Measurements from ENCODE around the gene TUBG2. TPM values are rescaled to one million over a fixed set of nuclear protein-coding genes. Genes with fewer than 3 reads are reported as not detected.
A peak's percentile ranks its signal among the peaks of the same experiment; 100 is the strongest.

Gene TUBG2
- total RNA-seq, 1 donor, result 13.8 TPM

DNA sequence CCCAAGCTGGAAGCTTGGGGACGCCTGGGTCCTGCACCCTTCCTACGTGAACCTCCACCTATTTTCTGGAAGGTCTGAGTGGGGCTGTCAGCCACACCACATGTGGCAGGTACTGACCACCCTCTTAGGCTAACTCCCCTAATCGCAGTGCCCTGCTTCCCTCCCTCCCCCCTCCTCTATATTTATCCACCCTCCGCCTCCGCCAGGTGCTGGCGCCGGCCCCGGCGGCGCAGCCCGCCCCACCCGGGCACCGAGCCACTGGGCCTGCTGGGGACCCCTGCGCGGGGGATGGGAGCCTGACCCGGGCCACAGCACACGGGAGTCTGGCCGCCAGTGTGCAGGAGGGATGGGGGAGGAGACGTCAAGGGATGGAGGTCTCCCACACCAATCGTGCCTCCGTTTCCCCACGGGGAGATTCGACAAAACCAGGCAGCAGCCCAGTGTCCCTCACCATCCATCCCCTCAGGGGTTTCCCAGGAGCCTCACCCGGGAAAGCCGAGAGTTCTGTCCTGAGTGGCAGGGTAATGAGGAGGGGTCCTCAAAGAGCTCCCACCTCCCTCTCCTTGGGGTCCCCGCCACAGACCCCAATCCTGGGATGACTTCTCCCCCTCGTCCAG lies 16.4 kb downstream of the TUBG2 start:
- Histone ChIP-seq H3K9me3 (ENCODE audit: low read depth, low read length) (no peaks in the 10 kb centered on the region), H3K27ac (ENCODE audit: low read depth, low read length) (peak overlapping the region; percentile 71), H3K36me3 (ENCODE audit: insufficient read depth, low read length) (peaks cover 29% of the 10 kb centered on the region), H3K4me2 (ENCODE audit: insufficient read depth, low read length) (peak overlapping the region; percentile 97), H3K4me1 (ENCODE audit: insufficient read depth, low read length) (peaks cover 40% of the 10 kb centered on the region), H3K79me2 (ENCODE audit: insufficient read depth, low read length) (peaks cover 34% of the 10 kb centered on the region), H4K20me1 (ENCODE audit: insufficient read depth, low read length) (peaks cover 38% of the 10 kb centered on the region), H3K4me3 (ENCODE audit: insufficient read depth, low read length) (peak overlapping the region; percentile 96), H2AFZ (ENCODE audit: low read length) (no peak overlapping the region), H3K27me3 (ENCODE audit: insufficient read depth, low read length) (no peaks in the 10 kb centered on the region)
- DNase-seq (ENCODE audit: insufficient read length, low spot score, missing footprints), result peak; percentile 94
- TF ChIP-seq, protein P1, sequence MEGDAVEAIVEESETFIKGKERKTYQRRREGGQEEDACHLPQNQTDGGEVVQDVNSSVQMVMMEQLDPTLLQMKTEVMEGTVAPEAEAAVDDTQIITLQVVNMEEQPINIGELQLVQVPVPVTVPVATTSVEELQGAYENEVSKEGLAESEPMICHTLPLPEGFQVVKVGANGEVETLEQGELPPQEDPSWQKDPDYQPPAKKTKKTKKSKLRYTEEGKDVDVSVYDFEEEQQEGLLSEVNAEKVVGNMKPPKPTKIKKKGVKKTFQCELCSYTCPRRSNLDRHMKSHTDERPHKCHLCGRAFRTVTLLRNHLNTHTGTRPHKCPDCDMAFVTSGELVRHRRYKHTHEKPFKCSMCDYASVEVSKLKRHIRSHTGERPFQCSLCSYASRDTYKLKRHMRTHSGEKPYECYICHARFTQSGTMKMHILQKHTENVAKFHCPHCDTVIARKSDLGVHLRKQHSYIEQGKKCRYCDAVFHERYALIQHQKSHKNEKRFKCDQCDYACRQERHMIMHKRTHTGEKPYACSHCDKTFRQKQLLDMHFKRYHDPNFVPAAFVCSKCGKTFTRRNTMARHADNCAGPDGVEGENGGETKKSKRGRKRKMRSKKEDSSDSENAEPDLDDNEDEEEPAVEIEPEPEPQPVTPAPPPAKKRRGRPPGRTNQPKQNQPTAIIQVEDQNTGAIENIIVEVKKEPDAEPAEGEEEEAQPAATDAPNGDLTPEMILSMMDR (IDR thresholded peaks at IDR 0.05; ENCODE audit: extremely low read depth, low read depth, low read length), result no peak

DNA sequence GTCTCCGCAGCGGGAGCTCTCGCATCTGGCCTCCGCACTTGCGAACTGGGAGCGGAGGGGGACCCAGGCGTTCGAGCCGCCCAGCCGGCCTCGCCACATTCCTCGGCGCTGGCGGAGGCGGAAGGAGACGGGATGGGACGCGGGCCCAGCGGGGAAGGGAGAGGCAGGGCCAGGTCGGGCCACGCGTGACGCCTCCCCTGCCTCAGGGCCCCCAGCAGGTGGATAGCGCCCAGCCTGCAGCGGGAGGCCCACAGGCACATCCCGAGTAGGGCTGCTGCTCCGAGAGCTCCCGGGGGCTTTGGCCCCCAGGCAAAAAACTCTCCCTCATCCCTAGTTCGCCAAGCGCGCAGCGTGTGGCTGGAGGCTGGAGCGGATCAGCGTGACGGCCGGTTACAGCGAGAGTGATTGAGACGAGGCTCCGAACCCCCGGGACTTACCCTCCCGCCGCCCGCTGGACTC lies 16.9 kb downstream of the TUBG2 start:
- Histone ChIP-seq H3K4me3 (ENCODE audit: insufficient read depth, low read length) (peak overlapping the region; percentile 96), H3K27me3 (ENCODE audit: insufficient read depth, low read length) (no peaks in the 10 kb centered on the region), H4K20me1 (ENCODE audit: insufficient read depth, low read length) (peaks cover 37% of the 10 kb centered on the region), H3K27ac (ENCODE audit: low read depth, low read length) (peak overlapping the region; percentile 71), H3K4me1 (ENCODE audit: insufficient read depth, low read length) (peaks cover 42% of the 10 kb centered on the region), H3K4me2 (ENCODE audit: insufficient read depth, low read length) (peak overlapping the region; percentile 97), H2AFZ (ENCODE audit: low read length) (peak overlapping the region; percentile 70), H3K79me2 (ENCODE audit: insufficient read depth, low read length) (peaks cover 34% of the 10 kb centered on the region), H3K9me3 (ENCODE audit: low read depth, low read length) (no peaks in the 10 kb centered on the region), H3K36me3 (ENCODE audit: insufficient read depth, low read length) (peaks cover 26% of the 10 kb centered on the region)
- DNase-seq (ENCODE audit: insufficient read length, low spot score, missing footprints), result peak; percentile 98
- TF ChIP-seq, protein P1 (IDR thresholded peaks at IDR 0.05; ENCODE audit: extremely low read depth, low read depth, low read length), result no peak

DNA sequence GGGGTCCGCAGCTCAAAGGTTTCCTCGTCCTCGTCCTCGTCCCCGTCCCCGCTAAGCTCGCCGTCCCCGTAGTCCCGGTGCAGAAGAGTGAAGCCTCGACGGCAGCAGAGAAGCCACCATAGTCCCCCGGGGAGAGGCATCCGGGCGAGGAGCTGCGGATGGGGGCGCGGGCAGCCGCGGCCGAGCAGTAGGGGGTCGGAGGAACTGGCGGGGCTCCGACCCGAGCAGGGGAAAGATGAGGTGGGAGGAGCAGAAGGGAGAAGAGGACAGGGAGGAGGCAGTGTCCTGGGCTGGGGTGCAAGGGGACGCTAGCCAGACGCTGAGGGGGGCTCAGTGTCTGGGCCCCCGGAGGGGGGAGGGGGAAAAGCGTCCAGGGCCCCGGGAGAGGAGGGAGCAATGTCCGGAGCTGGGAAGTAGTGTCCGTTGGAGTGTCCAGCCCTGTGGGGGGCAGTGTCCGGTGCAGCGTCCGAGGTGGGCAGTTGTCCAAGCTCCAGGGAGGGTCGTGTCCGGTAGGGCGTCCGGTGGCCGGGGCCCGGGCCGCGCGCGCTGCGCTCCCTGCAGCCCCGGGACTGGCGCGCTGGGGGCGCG lies 17.4 kb downstream of the TUBG2 start, which contains the start of gene PLEKHH3:
PLEKHH3 (minus strand) TSS at position 571 of the 588 bp plus-strand sequence; CDS start at position 140, 431 bp downstream.
- TF ChIP-seq, protein P1 (IDR thresholded peaks at IDR 0.05; ENCODE audit: extremely low read depth, low read depth, low read length), result peak; percentile 10

More for the DNA sequence above, 17.4 kb downstream of the TUBG2 start, which contains the start of gene PLEKHH3:
- Histone ChIP-seq H3K9me3 (ENCODE audit: low read depth, low read length) (no peaks in the 10 kb centered on the region), H3K4me3 (ENCODE audit: insufficient read depth, low read length) (peak within 1 kb of the TSS; percentile 96), H3K4me2 (ENCODE audit: insufficient read depth, low read length) (peak within 1 kb of the TSS; percentile 97), H2AFZ (ENCODE audit: low read length) (peak within 1 kb of the TSS; percentile 92), H3K79me2 (ENCODE audit: insufficient read depth, low read length) (peaks cover 34% of the 10 kb centered on the region), H3K36me3 (ENCODE audit: insufficient read depth, low read length) (peaks cover 21% of the 10 kb centered on the region), H4K20me1 (ENCODE audit: insufficient read depth, low read length) (peaks cover 32% of the 10 kb centered on the region), H3K4me1 (ENCODE audit: insufficient read depth, low read length) (peaks cover 43% of the 10 kb centered on the region), H3K27me3 (ENCODE audit: insufficient read depth, low read length) (no peaks in the 10 kb centered on the region), H3K27ac (ENCODE audit: low read depth, low read length) (peak within 1 kb of the TSS; percentile 94)
- DNase-seq (ENCODE audit: insufficient read length, low spot score, missing footprints), result no peak

Data from osteoblast (primary cell).